Transverse colon (tissue), 4 donors: ENCODE measurements around the gene C1QTNF2.

Experiments
- EP300 ChIP-seq: sonication (generic); formaldehyde crosslinking; IDR thresholded peaks from one replicate; pipeline ENCODE4 v1.6.1; 2017; ENCODE audit warnings: antibody characterized with exemption, low read depth
- POLR2A ChIP-seq: fragments of 450-650 bp; IDR thresholded peaks from one replicate; pipeline ENCODE4 v1.6.1; 2016; ENCODE audit warnings: antibody characterized with exemption, mild to moderate bottlenecking, moderate library complexity
- POLR2AphosphoS5 ChIP-seq, 3 donors: sonication (generic); formaldehyde crosslinking; IDR thresholded peaks; one replicate each; pipeline ENCODE4 v1.6.1; 2016; ENCODE audit warnings: antibody characterized with exemption in 3 of 3
- TF ChIP-seq, protein P1 (sequence below), 5 experiments: fragments of 200-600 bp in 3 of 5; fragments of 450-650 bp in 2 of 5; sonication (generic) in 3 of 5; IDR thresholded peaks; 1 replicate in 2 of 5; 2 replicates in 3 of 5; pipeline ENCODE4 v1.5.1; 2016 to 2017; ENCODE audit warnings: antibody characterized with exemption in 5 of 5, inconsistent platforms in 3 of 5, mild to moderate bottlenecking in 2 of 5, moderate library complexity in 1 of 5

DNA sequence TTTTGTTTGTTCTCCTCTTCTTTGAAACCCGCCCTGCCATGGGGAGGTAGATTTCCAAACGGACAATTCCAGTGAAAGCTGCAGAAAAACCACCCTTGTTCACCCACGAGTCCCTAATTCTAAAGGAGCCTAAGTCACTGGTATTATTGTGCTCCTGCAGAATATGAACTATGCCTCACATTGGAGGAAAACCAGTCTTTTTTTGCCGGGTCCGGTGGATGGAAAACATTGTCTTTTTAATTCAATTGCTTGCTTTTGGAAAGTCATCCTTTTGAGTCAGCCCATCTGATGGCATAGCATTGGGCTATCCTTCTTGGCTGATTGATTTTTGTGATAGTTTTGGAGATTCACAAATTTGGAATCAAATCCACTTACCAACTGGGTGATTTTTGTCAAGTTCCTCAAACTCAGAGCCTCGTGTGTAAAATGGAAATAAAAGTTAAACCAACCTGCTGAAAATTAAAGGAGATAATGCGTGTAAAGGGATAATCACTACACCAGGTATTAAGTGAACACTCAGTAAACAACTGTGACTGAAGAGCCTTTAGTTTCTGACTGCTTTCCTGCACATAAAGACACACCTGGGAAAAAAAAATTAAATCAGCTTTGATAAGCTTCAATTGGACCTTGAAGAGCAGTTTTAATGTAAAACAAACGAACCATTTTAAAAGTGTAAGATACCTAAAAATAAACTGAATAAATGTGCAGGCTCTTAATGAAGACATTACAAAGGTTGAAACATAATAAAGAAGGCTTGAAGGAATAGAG is 57.3 kb downstream of the C1QTNF2 start:
- TF ChIP-seq EP300, result no peak
- TF ChIP-seq, protein P1, sequence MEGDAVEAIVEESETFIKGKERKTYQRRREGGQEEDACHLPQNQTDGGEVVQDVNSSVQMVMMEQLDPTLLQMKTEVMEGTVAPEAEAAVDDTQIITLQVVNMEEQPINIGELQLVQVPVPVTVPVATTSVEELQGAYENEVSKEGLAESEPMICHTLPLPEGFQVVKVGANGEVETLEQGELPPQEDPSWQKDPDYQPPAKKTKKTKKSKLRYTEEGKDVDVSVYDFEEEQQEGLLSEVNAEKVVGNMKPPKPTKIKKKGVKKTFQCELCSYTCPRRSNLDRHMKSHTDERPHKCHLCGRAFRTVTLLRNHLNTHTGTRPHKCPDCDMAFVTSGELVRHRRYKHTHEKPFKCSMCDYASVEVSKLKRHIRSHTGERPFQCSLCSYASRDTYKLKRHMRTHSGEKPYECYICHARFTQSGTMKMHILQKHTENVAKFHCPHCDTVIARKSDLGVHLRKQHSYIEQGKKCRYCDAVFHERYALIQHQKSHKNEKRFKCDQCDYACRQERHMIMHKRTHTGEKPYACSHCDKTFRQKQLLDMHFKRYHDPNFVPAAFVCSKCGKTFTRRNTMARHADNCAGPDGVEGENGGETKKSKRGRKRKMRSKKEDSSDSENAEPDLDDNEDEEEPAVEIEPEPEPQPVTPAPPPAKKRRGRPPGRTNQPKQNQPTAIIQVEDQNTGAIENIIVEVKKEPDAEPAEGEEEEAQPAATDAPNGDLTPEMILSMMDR (IDR thresholded peaks at IDR 0.05), result no peak
- TF ChIP-seq POLR2A, result no peak
- TF ChIP-seq POLR2AphosphoS5 (IDR thresholded peaks at IDR 0.05), result no peak
